HG03460 (cell line): ENCODE data around the gene PCDHB12.
"Not testable (repeated sequence)": the region's sequence is repeated elsewhere in the genome, so short reads cannot be mapped to it uniquely, and the experiment has no call there.

Source experiments
- ATAC-seq: cut with Tn5 transposase; IDR thresholded peaks from one replicate; pipeline ENCODE4 v1.9.1; 2021; ENCODE audit not compliant: unreplicated experiment

The PCDHB12 gene

GRCh38 chr5:141208478-141208877 lies at the start of gene PCDHB12:
Gene PCDHB12 (plus strand): TSS chr5:141208719. CDS start chr5:141208908, 189 bp downstream.
- no peak for ATAC-seq

- no peak for ATAC-seq
Measured at GRCh38 chr5:141172381-141173204, 35.9 kb upstream of the PCDHB12 start, which contains the start of gene PCDHB7. Gene PCDHB7 (plus strand): TSS chr5:141172644. CDS start chr5:141172836, 192 bp downstream.

GRCh38 chr5:141174291-141175104 lies 34.0 kb upstream of the PCDHB12 start:
- ATAC-seq, result not testable (repeated sequence)

- no peak for ATAC-seq
Measured at GRCh38 chr5:141175933-141176332, 32.6 kb upstream of the PCDHB12 start.

GRCh38 chr5:141177577-141178191 lies 30.8 kb upstream of the PCDHB12 start, which contains the start of gene PCDHB8:
Gene PCDHB8 (plus strand): TSS chr5:141177790. CDS start chr5:141178035, 245 bp downstream.
- ATAC-seq, result not testable (repeated sequence)

GRCh38 chr5:141179371-141179770 lies 29.1 kb upstream of the PCDHB12 start:
- ATAC-seq, result not testable (repeated sequence)

- not testable (repeated sequence) for ATAC-seq
Measured at GRCh38 chr5:141179876-141180275, 28.6 kb upstream of the PCDHB12 start.

- ATAC-seq, result no peak
Measured at GRCh38 chr5:141180313-141180712, 28.2 kb upstream of the PCDHB12 start.

GRCh38 chr5:141182248-141182647 lies 26.3 kb upstream of the PCDHB12 start, which contains the start of gene PCDHB16:
Gene PCDHB16 (plus strand): TSS chr5:141182387. CDS start chr5:141182560, 173 bp downstream.
- ATAC-seq, result no peak

GRCh38 chr5:141184117-141184855 lies 24.2 kb upstream of the PCDHB12 start:
- not testable (repeated sequence) for ATAC-seq

GRCh38 chr5:141186897-141187512 lies 21.5 kb upstream of the PCDHB12 start, which contains the start of gene PCDHB9:
Gene PCDHB9 (plus strand): TSS chr5:141187161. CDS start chr5:141187319, 158 bp downstream.
- ATAC-seq, result no peak

GRCh38 chr5:141188682-141189081 lies 19.8 kb upstream of the PCDHB12 start:
- not testable (repeated sequence) for ATAC-seq

- not testable (repeated sequence) for ATAC-seq
Measured at GRCh38 chr5:141189131-141189530, 19.4 kb upstream of the PCDHB12 start.

GRCh38 chr5:141192110-141192725 lies 16.3 kb upstream of the PCDHB12 start, which contains the start of gene PCDHB10:
Gene PCDHB10 (plus strand): TSS chr5:141192353. CDS start chr5:141192553, 200 bp downstream.
- no peak for ATAC-seq

GRCh38 chr5:141194332-141194731 lies 14.2 kb upstream of the PCDHB12 start:
- not testable (repeated sequence) for ATAC-seq

GRCh38 chr5:141196363-141196762 lies 12.2 kb upstream of the PCDHB12 start:
- no peak for ATAC-seq

- ATAC-seq, result no peak
Measured at GRCh38 chr5:141199359-141200235, 8.9 kb upstream of the PCDHB12 start, which contains the start of gene PCDHB11. Gene PCDHB11 (plus strand): TSS chr5:141199627. CDS start chr5:141199775, 148 bp downstream.

GRCh38 chr5:141201126-141201525 lies 7.4 kb upstream of the PCDHB12 start:
- not testable (repeated sequence) for ATAC-seq
